Loucy (cell line): Measurements from ENCODE around the gene TSPAN3.

Experiments used
- EZH2phosphoT487 ChIP-seq: fragments of 200-600 bp; IDR thresholded peaks from 2 replicates; pipeline ENCODE4 v1.6.1; 2018; ENCODE audit warnings: antibody characterized with exemption, mild to moderate bottlenecking, moderate library complexity, borderline replicate concordance
- TF ChIP-seq, protein P1 (sequence below): fragments of 200-600 bp; sonication (generic); conservative IDR thresholded peaks from 2 replicates; pipeline ENCODE4 v1.5.1; 2014; ENCODE audit warnings: mild to moderate bottlenecking, antibody characterized with exemption, low read length

DNA sequence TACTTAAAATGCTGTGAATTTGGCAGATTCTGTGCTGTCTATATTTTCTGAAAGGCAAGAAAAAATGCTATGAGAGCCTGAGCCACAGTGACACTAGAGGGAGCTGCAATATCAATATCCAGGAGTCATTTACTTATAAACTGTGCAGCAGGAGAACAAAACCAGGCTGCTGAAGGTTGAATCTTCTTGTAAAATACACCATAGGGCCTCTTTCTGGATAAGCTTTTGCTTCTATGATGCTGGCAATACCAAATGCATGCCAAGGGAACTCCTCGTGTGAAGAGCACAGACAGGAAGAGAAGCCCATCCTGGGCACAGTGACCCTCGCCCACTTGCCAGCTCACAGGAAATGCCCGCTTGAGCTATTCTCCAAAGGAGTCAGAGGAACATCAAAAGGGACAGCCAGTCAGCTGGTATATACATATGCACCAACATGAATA lies 48.0 kb upstream of the TSPAN3 start:
- TF ChIP-seq, protein P1, sequence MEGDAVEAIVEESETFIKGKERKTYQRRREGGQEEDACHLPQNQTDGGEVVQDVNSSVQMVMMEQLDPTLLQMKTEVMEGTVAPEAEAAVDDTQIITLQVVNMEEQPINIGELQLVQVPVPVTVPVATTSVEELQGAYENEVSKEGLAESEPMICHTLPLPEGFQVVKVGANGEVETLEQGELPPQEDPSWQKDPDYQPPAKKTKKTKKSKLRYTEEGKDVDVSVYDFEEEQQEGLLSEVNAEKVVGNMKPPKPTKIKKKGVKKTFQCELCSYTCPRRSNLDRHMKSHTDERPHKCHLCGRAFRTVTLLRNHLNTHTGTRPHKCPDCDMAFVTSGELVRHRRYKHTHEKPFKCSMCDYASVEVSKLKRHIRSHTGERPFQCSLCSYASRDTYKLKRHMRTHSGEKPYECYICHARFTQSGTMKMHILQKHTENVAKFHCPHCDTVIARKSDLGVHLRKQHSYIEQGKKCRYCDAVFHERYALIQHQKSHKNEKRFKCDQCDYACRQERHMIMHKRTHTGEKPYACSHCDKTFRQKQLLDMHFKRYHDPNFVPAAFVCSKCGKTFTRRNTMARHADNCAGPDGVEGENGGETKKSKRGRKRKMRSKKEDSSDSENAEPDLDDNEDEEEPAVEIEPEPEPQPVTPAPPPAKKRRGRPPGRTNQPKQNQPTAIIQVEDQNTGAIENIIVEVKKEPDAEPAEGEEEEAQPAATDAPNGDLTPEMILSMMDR: peak; percentile 96
- no peak for TF ChIP-seq EZH2phosphoT487
